ENCODE results near the gene FAAH2. TPM values are rescaled to one million over a fixed set of nuclear protein-coding genes. Genes with fewer than 3 reads are reported as not detected.
"Not testable (repeated sequence)": the region's sequence is repeated elsewhere in the genome, so short reads cannot be mapped to it uniquely, and the experiment has no call there.

FAAH2 gene
- total RNA-seq, 5 donors from 2014 or later (not counting 1 experiment from before 2014, with no cell fraction given), result 7.5 to 14.4 (median 10.4) TPM

GRCh38 chrX:57313583-57314215 is 27.2 kb downstream of the FAAH2 start:
- H3K9me3 ChIP-seq, result no peaks in the 10 kb centered on the region
- peaks cover 0 to 11% of the 10 kb centered on the region in 2 experiments for H3K4me1 ChIP-seq (ENCODE audit: control insufficient read depth in 1 of 2, extremely low read depth in 1 of 2, insufficient read depth in 2 of 2, low read length in 2 of 2)
- POLR2A ChIA-PET, result no interaction called here
- ATAC-seq (replicated peaks in 1 of 4), result peak in 2 of 4 experiments; percentile 57 to 62
- H3K9me3 Mint-ChIP-seq, result peaks cover 6 to 14% (median 13%) of the 10 kb centered on the region in 3 donors
- peak in 1 of 35 experiments; percentile 11 for DNase-seq
- H3K36me3 ChIP-seq (ENCODE audit: control insufficient read depth in 2 of 2, extremely low read depth in 1 of 2, insufficient read depth in 1 of 2, low read length in 1 of 2), result peaks cover 0 to 2% of the 10 kb centered on the region in 2 donors
- CTCF ChIA-PET, result no interaction called here
- H3K4me3 Mint-ChIP-seq, result no peak overlapping the region
- H3K27me3 Mint-ChIP-seq, result peaks cover 0 to 14% of the 10 kb centered on the region in 2 donors
- no peaks in the 10 kb centered on the region for H3K27me3 ChIP-seq (replicated peaks in 1 of 2; ENCODE audit: control insufficient read depth in 2 of 2, extremely low read depth in 1 of 2, insufficient read depth in 2 of 2, low read length in 1 of 2)
- H3K4me3 ChIP-seq (ENCODE audit: control insufficient read depth in 1 of 2, extremely low read depth in 1 of 2, low read length in 1 of 2), result no peak overlapping the region
- H3K36me3 Mint-ChIP-seq, result peaks cover 40% of the 10 kb centered on the region
- H3K27ac ChIP-seq (ENCODE audit: low read length), result no peak overlapping the region
- no CpG with 5 or more reads among the region's 2 CpGs for WGBS (ENCODE audit: insufficient coverage)
- peak overlapping the region; percentile 74 to 86 for H3K27ac Mint-ChIP-seq
- H3K4me1 Mint-ChIP-seq, result peaks cover 10 to 25% (median 14%) of the 10 kb centered on the region in 3 donors

GRCh38 chrX:57329008-57329407 is 42.5 kb downstream of the FAAH2 start:
- Mint-ChIP-seq H3K27ac (no peak overlapping the region), H3K36me3 (peaks cover 57% of the 10 kb centered on the region), H3K9me3 (peaks cover 0 to 4% (median 0%) of the 10 kb centered on the region in 3 donors), H3K27me3 (peaks cover 0 to 14% of the 10 kb centered on the region in 2 donors), H3K4me1 (peaks cover 0 to 3% (median 0%) of the 10 kb centered on the region in 3 donors), H3K4me3 (no peak overlapping the region)
- Histone ChIP-seq H3K4me1 (ENCODE audit: control insufficient read depth in 1 of 2, extremely low read depth in 1 of 2, insufficient read depth in 2 of 2, low read length in 2 of 2) (no peaks in the 10 kb centered on the region), H3K4me3 (ENCODE audit: control insufficient read depth in 1 of 2, extremely low read depth in 1 of 2, low read length in 1 of 2) (no peak overlapping the region), H3K36me3 (ENCODE audit: control insufficient read depth in 2 of 2, extremely low read depth in 1 of 2, insufficient read depth in 1 of 2, low read length in 1 of 2) (no peaks in the 10 kb centered on the region), H3K27ac (ENCODE audit: low read length) (no peak overlapping the region), H3K9me3 (no peaks in the 10 kb centered on the region), H3K27me3 (replicated peaks in 1 of 2; ENCODE audit: control insufficient read depth in 2 of 2, extremely low read depth in 1 of 2, insufficient read depth in 2 of 2, low read length in 1 of 2) (no peaks in the 10 kb centered on the region)
- POLR2A ChIA-PET, result no interaction called here
- CTCF ChIA-PET, result no interaction called here
- no peak for ATAC-seq (replicated peaks in 1 of 4)
- no peak for DNase-seq

DNA sequence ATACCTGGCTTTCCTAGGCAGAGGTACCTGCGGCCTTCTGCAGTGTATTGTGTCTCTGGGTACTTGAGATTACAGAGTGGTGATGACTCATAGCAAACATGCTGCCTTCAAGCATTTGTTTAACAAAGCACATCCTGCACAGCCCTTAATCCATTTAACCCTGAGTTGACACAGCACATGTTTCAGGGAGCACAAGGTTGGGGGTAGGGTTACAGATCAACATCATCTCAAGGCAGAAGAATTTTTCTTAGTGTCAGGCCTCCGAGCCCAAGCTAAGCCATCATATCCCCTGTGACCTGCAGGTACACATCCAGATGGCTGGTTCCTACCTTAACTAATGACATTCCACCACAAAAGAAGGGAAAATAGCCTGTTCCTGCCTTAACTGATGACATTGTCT is 49.3 kb downstream of the FAAH2 start:
- H3K4me1 Mint-ChIP-seq; ATAC-seq (replicated peaks in 1 of 4); H3K36me3 ChIP-seq (ENCODE audit: control insufficient read depth in 2 of 2, extremely low read depth in 1 of 2, insufficient read depth in 1 of 2, low read length in 1 of 2); H3K4me1 ChIP-seq (ENCODE audit: control insufficient read depth in 1 of 2, extremely low read depth in 1 of 2, insufficient read depth in 2 of 2, low read length in 2 of 2); H3K4me3 Mint-ChIP-seq; H3K27me3 ChIP-seq (replicated peaks in 1 of 2; ENCODE audit: control insufficient read depth in 2 of 2, extremely low read depth in 1 of 2, insufficient read depth in 2 of 2, low read length in 1 of 2); H3K27ac ChIP-seq (ENCODE audit: low read length); DNase-seq; CTCF ChIA-PET; H3K9me3 ChIP-seq; POLR2A ChIA-PET; H3K4me3 ChIP-seq (ENCODE audit: control insufficient read depth in 1 of 2, extremely low read depth in 1 of 2, low read length in 1 of 2); H3K27ac Mint-ChIP-seq: not testable (repeated sequence)
- WGBS (ENCODE audit: insufficient coverage), result no CpG with 5 or more reads among the region's 2 CpGs
- Mint-ChIP-seq H3K27me3 (peaks cover 0 to 29% of the 10 kb centered on the region in 2 donors), H3K9me3 (peaks cover 0 to 16% (median 7%) of the 10 kb centered on the region in 3 donors), H3K36me3 (peaks cover 75% of the 10 kb centered on the region)

DNA sequence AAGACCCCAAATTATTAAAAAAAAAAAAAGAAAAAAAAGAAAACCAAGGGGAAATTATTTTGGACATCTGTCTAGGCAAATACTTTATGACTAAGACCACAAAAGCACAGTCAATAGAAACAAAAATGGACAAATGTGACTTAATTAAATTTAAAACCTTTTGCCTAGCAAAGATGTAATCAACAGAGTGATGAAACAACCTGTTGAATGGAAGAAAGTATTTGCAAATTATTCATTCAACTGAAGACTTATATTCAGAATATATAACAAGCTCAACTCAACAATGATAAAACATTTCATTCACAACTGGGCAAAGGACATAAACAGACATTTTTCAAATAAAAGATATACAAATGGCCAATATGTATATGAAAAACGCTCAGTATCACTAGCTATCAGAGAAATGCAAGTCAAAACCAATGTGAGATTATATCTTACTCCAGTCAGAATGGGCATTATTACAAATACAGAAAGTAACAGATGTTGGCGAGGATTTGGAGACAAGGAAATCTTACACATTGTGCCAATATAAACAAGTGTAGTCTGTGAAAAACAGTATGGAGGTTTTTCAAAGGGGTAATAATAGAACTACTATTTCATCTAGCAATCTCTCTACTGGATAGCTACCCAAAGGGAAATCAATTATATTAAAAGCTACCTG is 67.1 kb downstream of the FAAH2 start:
- Histone ChIP-seq H3K27ac (ENCODE audit: low read length) (no peak overlapping the region), H3K36me3 (ENCODE audit: control insufficient read depth in 2 of 2, extremely low read depth in 1 of 2, insufficient read depth in 1 of 2, low read length in 1 of 2) (no peaks in the 10 kb centered on the region), H3K4me3 (ENCODE audit: control insufficient read depth in 1 of 2, extremely low read depth in 1 of 2, low read length in 1 of 2) (no peak overlapping the region), H3K4me1 (ENCODE audit: control insufficient read depth in 1 of 2, extremely low read depth in 1 of 2, insufficient read depth in 2 of 2, low read length in 2 of 2) (no peaks in the 10 kb centered on the region), H3K27me3 (replicated peaks in 1 of 2; ENCODE audit: control insufficient read depth in 2 of 2, extremely low read depth in 1 of 2, insufficient read depth in 2 of 2, low read length in 1 of 2) (no peaks in the 10 kb centered on the region), H3K9me3 (no peaks in the 10 kb centered on the region)
- DNase-seq (no peak), ATAC-seq (replicated peaks in 1 of 4) (no peak)
- Mint-ChIP-seq H3K4me1 (no peaks in the 10 kb centered on the region), H3K27me3 (no peaks in the 10 kb centered on the region), H3K27ac (no peak overlapping the region), H3K4me3 (no peak overlapping the region), H3K36me3 (peaks cover 26% of the 10 kb centered on the region), H3K9me3 (peaks cover 0 to 11% (median 6%) of the 10 kb centered on the region in 3 donors)
- ChIA-PET POLR2A (no interaction called here), CTCF (interaction anchor here in 1 of 2 donors (0.9 kb wide), 1 partner anchor 118 kb away, joined by 3 read pairs; no protein-coding TSS in a partner anchor)
- WGBS (ENCODE audit: insufficient coverage), result no CpG with 5 or more reads among the region's 2 CpGs

DNA sequence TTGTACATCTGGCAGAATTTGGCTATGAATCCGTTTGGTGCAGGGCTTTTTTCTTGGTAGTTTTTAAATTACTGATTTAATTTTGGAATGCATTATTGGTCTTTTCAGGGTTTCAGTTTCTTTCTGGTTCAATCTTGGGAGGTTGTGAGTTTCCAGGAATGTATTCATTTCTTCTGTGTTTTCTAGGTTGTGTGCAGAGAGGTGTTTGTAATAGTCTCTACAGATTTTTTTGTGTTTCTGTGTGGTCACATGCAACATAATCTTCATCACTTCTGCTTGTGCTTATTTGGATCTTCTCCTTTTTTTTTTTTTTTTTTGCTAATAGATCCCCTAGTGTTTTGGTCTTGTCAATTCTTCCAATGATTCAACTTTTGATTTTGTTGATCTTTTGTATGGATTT is 77.6 kb downstream of the FAAH2 start:
- ChIA-PET CTCF (no interaction called here), POLR2A (no interaction called here)
- Histone ChIP-seq H3K27ac (ENCODE audit: low read length) (no peak overlapping the region), H3K9me3 (no peaks in the 10 kb centered on the region), H3K36me3 (ENCODE audit: control insufficient read depth in 2 of 2, extremely low read depth in 1 of 2, insufficient read depth in 1 of 2, low read length in 1 of 2) (no peaks in the 10 kb centered on the region), H3K4me3 (ENCODE audit: control insufficient read depth in 1 of 2, extremely low read depth in 1 of 2, low read length in 1 of 2) (no peak overlapping the region), H3K4me1 (ENCODE audit: control insufficient read depth in 1 of 2, extremely low read depth in 1 of 2, insufficient read depth in 2 of 2, low read length in 2 of 2) (no peaks in the 10 kb centered on the region), H3K27me3 (replicated peaks in 1 of 2; ENCODE audit: control insufficient read depth in 2 of 2, extremely low read depth in 1 of 2, insufficient read depth in 2 of 2, low read length in 1 of 2) (no peaks in the 10 kb centered on the region)
- ATAC-seq (replicated peaks in 1 of 4), result no peak
- peaks cover 66% of the 10 kb centered on the region for H3K36me3 Mint-ChIP-seq
- no peak overlapping the region for H3K27ac Mint-ChIP-seq
- no peak overlapping the region for H3K4me3 Mint-ChIP-seq
- H3K27me3 Mint-ChIP-seq, result peaks cover 0 to 8% of the 10 kb centered on the region in 2 donors
- peaks cover 0 to 6% (median 2%) of the 10 kb centered on the region in 3 donors for H3K9me3 Mint-ChIP-seq
- H3K4me1 Mint-ChIP-seq, result peaks cover 0 to 19% (median 0%) of the 10 kb centered on the region in 3 donors
- no peak for DNase-seq
- WGBS (ENCODE audit: insufficient coverage), result no CpG with 5 or more reads among the region's 1 CpG

GRCh38 chrX:57366430-57366829 is 79.9 kb downstream of the FAAH2 start:
- H3K9me3 Mint-ChIP-seq, result peaks cover 0 to 6% (median 2%) of the 10 kb centered on the region in 3 donors
- H3K27ac Mint-ChIP-seq, result no peak overlapping the region
- Histone ChIP-seq H3K27ac (ENCODE audit: low read length) (no peak overlapping the region), H3K4me3 (ENCODE audit: control insufficient read depth in 1 of 2, extremely low read depth in 1 of 2, low read length in 1 of 2) (no peak overlapping the region), H3K36me3 (ENCODE audit: control insufficient read depth in 2 of 2, extremely low read depth in 1 of 2, insufficient read depth in 1 of 2, low read length in 1 of 2) (no peaks in the 10 kb centered on the region), H3K4me1 (ENCODE audit: control insufficient read depth in 1 of 2, extremely low read depth in 1 of 2, insufficient read depth in 2 of 2, low read length in 2 of 2) (no peaks in the 10 kb centered on the region), H3K27me3 (replicated peaks in 1 of 2; ENCODE audit: control insufficient read depth in 2 of 2, extremely low read depth in 1 of 2, insufficient read depth in 2 of 2, low read length in 1 of 2) (no peaks in the 10 kb centered on the region), H3K9me3 (no peaks in the 10 kb centered on the region)
- peaks cover 0 to 19% (median 0%) of the 10 kb centered on the region in 3 donors for H3K4me1 Mint-ChIP-seq
- WGBS (ENCODE audit: insufficient coverage), result 100% methylated on average over 3 of the region's 4 CpGs
- peaks cover 0 to 8% of the 10 kb centered on the region in 2 donors for H3K27me3 Mint-ChIP-seq
- ATAC-seq (replicated peaks in 1 of 4) (no peak), DNase-seq (no peak)
- peaks cover 59% of the 10 kb centered on the region for H3K36me3 Mint-ChIP-seq
- ChIA-PET CTCF (no interaction called here), POLR2A (no interaction called here)
- H3K4me3 Mint-ChIP-seq, result no peak overlapping the region

All from T-cell (primary cell).